GM19397 (cell line): Measurements from ENCODE around the gene CACNA1C.

ENCODE experiments used
- ATAC-seq: cut with Tn5 transposase; IDR thresholded peaks from one replicate; pipeline ENCODE4 v1.9.1; 2021; ENCODE audit warnings: mild to moderate bottlenecking, moderate library complexity; ENCODE audit not compliant: unreplicated experiment

The CACNA1C gene

DNA sequence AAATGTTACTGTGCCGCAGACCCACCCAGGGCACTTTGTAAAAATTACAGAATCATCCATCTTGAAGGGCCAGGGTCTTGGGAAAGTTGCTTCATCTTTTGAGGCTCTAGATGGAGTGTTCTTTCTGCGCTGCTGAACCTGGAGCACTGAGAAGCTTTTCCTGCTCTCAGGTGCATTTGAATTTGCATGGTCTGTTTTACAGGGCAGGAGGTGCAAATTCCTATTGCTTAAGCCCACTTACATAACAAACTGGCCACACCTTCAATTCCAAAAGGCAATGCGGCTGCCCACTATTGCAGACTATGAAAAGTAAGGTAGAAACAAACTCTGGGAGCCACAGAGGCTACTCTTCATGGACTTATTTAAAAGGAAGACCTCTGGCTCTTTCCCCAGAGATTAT, 254.8 kb downstream of the CACNA1C start:
- no peak for ATAC-seq

DNA sequence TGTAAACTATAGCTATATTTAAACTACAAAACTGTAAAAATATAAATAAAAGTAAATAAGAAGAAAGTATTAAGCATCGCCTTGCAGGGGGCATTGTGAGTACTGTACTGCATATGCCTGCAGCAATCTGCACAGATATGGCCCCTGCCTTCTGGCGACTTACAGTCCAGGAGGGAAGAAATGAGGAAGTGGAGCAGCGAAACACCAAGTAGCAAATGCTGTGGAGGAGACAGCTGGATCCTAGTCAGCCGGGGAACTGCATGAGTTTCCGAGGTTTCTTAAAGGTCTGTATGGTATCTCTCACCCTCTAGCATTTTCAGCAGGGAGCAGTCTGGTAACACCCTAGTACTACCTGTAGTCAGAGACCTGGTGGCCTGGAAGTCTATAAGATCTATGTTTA, 256.9 kb downstream of the CACNA1C start:
- no peak for ATAC-seq

DNA sequence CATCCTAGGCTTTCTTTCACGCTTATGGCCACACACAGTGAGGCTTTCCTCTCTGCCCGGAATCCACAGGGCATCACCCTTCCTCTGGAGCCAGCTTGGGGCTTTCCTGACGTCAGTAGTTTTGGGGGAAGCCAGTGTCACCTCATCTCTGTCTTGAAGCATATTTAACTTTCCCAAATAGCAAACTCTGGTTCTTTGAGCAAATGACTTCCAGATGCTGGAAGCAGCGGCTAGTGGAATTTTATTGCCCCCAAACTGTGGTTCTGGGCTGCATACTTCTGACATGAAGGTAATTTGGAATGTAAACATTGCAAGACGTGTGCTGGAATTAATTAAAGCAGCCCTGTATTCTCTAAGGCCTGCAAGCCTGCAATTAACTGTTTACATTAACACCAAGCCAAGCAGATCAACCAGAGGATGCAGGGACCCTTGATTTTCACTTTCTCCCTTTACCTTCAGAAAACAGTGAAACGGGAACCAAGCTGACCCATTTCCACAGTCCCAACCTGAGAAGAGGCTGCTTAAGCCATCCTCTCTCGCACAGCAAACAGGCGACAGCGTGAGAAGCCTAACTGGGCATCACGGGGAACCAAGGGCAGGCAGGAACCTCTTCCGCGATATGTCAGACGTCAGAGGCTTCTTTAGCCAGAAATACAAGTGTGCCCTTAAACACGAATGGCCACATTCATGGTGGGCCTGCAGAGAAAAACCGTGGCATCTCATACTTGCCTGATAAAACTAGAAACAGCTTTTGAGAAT, 258.4 kb downstream of the CACNA1C start:
- ATAC-seq = no peak

DNA sequence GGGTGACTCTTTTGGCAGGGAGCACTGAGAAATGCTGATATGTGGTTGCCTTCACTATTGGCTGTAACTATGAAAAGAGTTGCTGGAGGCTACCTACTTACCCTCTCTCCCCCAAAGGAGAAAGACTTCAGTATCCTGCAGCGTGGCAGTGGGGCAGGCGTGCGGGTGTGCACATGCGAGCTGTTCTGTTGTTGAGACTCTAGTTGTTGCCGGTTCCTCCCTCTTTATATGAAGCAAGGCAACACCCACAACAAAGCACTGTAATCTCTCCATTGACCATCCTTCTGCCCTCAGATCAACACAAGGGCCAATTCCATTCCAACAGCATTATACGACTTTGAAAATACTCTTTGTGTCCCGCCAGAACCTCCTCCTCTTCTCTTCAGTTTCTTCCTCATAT, 259.4 kb downstream of the CACNA1C start:
- no peak for ATAC-seq

DNA sequence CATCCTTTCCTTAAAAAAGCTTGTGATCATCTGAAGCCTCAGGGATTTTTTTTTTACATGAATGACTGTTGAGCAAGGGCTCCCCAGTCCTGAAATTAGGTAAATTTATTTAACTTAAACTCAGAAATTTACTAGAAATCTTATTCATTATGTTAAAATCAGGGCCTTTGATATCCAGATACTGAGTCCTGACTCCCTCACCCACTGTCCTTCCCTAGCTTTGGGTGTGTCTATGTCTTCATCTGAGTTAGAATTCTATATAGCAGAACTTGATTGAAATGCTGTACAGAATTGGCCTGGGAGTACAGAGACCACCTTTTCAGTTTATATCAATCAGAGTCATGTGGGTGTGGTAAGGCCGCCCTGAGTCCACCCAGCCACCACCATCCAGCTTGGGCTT, 260.0 kb downstream of the CACNA1C start:
- no peak for ATAC-seq

DNA sequence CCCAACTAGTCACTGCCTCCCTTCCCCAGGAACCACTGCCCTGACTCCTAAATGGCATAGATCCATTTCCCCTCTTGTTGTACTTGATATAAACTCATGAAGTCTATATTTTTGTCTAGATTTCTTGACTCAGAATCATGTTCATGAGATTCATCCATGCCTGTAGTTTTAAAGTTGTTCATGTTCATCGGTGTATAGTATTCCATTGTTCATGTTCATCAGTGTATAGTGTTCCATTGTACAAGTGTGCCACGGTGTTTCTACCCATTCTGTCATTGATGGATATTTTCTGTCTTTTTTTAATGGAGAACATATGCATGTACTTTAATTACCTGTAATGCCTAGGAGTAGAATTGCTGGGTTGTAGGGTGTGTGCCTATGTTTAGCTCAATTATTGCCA, 261.7 kb downstream of the CACNA1C start:
- ATAC-seq = no peak

DNA sequence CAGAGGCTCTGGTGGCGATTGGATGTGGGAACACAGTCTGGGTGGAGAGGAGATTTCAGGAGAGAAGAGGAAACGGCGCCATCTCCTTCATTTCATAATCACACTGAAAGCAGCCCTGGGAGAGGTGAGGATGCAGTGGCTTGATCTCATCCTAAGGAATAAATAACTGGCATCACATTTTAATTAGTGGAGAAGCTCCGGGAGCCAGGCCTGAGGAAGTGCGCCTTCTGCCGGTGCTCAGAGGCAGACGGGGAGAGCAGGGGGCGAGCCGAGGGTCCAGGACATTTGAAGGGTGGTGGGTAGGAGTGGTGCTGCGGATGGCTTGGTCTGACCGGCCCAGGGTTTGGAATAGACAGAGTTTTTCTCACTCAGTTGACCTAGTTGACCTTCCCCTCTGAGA, 265.0 kb downstream of the CACNA1C start:
- no peak for ATAC-seq

DNA sequence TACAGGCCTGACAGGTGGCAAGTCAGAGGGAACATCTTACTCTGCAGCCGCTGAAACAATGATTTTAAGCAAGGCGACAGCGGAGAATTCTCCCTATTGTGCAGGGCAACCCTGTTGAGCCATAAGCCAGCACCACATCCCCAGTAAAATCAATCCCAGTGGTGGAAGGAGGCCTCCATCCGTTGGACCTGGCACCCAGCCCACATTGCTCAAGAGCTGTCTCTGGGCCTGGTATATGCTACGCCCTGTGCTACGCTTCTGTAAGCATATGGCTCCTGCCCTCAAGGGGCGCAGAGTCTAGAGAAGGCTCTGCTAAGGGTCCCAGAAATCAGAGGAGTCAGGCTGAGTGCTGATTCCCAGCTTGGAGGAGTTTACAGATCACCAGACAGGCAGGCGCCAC, 265.5 kb downstream of the CACNA1C start:
- no peak for ATAC-seq

DNA sequence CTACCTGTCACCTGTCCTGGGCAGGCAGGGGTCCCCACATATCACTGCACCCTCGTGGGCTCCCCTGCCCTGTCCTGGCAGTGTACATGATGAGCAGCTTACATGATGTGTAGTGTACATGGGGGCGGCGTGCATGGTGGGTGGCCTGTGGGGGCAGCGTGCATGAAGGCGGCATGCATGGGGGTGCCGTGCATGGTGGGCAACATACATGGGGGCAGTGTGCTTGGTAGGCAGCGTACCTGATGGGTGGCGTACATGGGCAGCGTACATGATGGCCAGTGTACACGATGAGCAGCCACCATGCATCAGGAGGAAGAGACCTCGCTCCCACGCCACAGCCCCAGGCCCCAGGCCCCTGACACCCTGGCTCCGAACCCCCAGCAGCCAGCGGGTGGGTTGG, 266.3 kb downstream of the CACNA1C start:
- no peak for ATAC-seq

DNA sequence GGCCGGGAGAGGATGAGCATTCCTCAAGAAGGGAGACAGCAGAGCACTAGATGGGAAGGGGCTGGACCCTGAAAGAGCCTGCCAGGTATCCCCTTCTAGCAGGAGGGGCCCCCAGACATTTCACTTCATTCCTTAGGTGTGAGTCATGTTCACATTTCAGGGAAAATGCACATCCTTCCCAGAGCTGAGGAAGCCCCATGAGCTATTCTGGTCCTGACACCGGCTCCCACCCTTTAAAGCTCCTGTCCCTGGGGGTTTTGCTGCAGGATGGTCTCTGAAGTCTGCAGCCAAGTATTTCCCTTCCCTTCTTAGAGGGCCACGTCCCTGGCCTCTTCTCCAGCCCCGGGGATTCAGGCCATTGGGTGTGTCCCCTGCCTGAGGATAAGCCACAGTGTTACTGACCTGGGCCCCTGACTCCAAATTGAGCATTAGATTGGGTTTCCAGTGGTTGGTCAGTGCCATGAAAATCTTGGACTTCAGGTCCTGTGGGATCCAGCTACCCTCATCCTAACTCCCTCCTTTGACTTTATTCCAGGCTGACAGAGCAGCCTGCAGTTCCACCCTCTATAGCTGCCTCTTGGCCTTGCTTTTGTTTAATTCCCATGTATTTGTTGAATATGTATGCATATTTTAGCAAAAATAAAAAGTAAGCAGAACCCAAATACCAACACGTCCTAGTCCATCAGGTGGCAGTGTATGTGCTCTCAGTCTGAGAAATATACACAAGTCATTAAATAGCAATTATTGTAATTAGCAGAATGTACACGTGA, 267.1 kb downstream of the CACNA1C start:
- no peak for ATAC-seq

DNA sequence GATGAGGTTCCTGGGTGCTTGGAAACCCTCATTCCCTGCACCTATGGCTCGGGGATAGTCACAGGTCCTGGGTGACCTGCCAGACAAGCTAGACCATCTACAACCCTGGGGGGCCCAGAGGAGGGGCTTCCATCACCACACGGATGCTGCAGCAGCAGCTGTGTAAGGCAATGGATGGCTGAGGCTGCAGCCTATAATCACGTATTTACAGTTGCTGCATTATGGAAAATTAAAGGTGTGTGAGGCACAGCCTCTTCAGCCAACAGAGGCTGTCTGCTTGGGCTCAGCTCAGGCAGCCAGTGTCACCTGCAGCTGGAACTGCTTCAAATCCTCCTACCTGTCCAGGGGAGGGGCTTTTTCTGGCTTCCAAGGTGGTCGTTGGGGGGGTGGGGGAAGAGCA, 268.1 kb downstream of the CACNA1C start:
- ATAC-seq = no peak

DNA sequence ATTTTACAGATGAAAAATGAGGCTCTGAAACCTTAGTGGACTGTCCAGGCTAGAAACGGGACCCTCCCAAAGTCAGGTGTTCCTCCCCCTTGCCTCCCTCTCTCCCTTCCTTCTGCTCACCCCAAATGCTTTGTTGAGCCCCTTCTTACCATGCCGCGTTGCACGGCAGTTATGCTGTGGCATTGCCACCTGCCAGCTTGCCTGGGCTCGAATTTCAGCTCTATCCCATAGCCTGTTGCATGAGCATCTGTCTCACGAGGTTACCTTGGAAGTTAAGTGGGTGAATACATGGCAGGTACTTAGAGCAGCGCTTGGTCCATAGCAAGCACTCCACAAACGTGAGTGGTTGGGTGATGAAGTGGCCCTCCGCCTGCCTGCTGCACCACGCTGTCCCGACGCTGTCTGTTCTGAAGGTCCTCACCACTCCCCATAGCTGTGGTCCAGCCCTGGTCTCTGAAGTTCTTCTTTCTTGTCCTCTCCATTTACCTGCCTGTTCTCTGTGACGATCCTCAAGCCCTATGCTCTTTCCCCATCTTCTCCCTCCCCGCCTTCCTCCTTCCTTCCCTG, 269.9 kb downstream of the CACNA1C start:
- no peak for ATAC-seq

DNA sequence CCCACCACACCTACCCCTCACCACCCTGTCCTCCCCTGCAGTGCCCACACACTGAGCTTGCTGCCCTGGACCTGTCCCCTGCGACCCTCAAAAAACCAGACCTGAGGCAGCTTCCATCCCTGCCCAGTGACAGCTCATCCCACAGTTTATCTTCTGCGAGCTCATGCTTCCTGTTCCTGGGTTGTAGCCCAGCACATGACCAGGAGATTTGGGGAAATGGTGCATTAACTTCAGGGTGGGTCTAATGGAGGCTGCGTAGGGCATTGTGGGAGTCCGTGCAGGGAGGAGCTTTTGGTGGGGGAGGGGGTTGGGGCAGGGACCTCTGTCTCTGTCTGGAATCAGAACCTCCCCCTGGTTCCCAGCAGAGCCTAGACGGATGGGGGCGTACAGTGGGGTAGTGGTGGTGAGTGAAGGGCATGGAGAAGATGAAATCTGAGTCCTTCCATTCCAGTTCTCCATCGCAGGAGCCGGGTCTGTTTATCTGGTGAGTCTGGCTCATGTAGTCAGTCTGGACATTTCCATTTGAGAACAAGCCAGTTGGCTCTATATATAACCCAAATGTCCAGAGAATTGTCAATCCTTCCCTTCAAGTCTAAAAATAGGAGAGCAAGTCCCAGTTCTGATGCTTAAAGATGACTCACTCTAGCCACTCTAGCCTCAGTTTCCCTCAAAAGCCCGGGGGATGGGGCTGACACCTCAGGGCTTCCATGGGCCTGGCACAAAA, 270.9 kb downstream of the CACNA1C start:
- ATAC-seq = no peak

DNA sequence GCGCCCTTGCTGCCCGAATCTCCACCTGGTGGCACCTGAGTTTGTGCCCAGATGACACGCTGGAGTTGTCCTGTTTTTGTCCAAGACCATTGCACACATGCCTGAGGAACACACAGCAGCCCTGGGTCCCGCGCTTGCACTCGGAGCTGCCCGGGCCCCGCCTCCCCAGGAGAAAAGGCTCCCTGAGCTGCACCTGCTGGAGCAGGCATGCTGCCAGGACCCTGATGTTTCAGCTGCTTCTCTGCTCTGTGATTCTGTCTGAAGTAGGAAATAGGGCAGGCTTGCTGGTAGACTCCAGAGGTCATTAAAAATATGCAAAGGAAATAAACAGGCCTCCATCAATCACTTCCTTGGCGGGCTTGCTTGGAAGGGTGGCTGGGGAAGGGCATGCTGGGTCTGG, 271.6 kb downstream of the CACNA1C start:
- no peak for ATAC-seq

DNA sequence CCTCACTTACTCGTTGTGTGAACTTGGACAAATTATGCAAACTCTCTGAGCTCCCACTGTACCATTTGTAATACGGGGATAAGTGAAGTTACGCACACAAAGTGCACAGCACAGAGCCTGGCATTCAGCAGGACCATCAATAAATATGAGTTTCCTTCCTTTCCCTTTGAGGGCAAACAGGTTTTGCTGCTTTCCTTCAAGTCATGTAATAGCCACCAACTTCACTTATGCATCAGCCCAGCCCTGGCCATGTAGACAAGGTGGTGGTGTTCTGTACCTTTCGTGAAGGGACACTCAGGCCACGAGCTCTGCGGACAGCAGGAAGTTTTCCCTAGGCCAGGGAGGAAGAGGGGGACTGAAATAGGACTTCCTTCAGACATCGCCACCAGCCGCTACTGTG, 272.7 kb downstream of the CACNA1C start:
- no peak for ATAC-seq

DNA sequence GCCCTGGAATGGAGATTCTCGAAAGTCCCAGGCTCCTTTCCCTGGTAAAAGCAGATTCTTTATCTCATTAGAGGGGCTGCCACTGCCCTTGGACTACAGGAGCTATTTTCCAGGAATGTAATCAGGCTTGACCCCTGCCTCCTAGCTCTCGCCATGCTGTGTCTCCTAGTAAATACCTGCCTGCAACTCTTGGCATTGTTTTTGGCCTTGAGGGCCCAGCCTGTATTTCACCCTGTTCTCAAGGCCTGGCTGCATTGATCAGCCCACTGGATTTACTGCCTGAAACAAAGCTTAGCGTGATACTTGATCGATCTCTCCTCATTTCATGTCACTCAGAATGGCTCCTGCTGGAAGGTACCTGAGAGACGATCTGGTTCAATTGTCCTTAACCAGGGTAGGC, 273.7 kb downstream of the CACNA1C start:
- no peak for ATAC-seq

DNA sequence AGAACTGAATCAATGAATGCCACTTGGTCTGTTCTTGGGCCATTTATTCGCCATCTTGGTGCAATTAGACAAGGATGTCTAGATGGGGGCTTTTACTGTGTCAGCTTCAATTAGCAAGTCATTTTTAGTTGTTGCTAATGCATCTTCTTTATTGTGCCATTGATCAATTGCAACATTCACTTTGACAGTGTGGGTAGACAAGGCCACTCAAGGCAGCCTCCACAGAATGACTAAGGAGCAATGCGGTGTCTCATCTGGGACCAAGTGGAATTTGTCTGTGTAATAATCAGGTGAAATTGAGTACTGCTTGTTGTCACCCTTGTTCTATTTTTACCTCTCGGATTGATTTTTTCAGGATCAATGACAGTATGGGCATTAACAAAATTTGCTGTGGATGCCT, 275.9 kb downstream of the CACNA1C start:
- no peak for ATAC-seq

DNA sequence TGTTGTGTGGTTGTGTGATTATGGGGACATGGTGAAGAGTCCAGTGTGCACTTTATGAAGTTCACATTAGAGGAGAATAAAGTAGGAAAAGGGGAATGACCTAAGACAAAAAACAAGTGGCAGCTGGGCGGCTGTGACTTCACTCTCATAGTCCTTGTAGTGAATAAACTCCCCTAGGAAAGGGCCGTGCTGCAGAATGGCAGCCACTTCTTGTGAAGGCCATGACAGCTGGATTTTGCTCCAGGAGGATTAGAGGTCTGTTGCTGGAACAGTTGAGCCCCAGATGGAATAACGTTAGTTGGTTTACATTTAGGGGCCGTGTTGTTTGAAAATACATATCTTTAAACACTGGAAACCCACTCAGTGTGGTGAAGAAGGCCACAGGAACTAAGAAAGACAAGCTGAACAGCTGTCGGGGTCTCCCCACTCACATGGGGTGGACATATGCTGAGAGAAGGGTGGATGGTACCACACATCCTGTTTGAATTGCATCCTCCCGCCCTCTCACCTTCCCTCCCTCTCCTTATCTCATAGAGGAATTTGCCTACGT, 276.9 kb downstream of the CACNA1C start:
- no peak for ATAC-seq

DNA sequence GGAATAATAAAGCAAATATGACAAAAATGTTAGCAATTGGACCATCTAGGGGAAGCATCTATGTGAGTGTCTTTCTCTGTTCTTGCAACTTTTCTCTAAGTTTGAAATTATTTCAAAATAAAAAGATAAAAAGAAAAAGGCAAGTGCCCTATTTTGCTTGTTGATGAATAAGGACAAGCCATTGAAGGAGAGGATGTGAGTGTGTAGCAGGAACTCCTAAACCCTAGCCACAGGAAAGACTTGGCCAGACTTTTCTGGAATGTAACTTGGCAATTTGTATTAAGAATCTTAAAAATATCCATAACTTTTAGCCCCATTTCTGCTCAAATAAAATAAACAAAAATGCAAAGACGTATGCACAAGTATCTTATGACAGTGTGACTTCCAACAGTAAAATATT, 279.4 kb downstream of the CACNA1C start:
- ATAC-seq = no peak

DNA sequence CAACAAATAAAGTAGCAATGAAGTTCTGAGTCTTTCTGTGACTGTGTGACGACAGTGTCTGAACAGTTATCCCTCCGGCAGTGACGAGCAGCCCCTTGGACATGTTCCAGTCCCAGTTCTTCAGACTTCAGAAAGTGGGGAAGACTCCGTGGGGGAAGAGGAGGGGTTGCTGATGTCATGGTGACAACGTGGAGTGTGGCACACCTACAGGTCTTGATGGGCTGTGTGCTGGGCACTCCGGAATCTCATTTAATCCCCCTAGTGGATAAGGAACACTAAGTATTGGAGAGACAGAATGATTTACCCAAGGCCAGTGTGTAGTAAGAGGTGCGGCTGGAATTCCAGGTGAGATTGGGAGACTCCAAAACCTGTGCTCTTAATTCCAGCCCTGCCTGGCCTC, 280.2 kb downstream of the CACNA1C start:
- ATAC-seq = no peak

DNA sequence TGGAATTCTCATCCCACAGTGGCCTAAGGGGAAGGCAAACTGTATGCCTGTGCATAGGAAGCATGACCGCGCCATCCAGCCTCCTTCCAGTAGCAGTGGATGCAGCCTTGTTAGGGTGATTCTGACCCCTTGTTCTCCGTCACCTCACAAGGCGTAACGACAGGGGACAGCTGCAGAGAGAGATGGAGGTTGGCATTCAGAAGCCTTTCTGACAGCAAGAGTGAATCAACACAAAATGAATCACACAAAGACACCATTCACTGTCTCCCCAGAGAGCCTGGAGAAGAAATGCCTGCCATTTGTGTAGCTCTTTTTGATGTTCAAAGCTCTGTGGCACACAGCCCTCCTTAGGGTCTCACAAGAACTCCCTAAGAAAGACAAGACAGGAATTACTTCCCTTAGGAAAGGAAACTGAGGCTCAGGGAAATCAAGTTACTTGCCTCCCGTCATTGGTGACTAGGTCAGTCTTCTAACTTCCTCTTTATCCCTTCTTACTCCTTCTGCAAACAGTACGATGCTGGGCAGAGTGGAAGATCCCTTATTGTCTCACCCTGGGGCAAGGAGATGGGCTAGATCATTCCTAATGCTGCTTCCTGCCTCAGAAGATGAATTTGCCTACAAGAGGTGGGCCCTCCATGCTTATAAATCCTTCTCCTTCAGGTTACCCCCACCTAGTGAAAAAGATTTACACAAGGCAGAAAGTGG, 280.9 kb downstream of the CACNA1C start:
- ATAC-seq = no peak
